H9 (cell line): Measurements from ENCODE around the gene DCP1A. TPM values are rescaled to one million over a fixed set of nuclear protein-coding genes. Genes with fewer than 3 reads are reported as not detected.
A peak's percentile ranks its signal among the peaks of the same experiment; 100 is the strongest.

Source experiments
- DNase-seq: peaks from one replicate; pipeline ENCODE4 v3.0.0-alpha.2; 2017
- H2AFZ ChIP-seq: one replicate; pipeline ENCODE4 v1.6.1; 2013; ENCODE audit warnings: mild to moderate bottlenecking, low read length, control low read depth, moderate library complexity
- H2AK5ac ChIP-seq: 2 replicates; pipeline ENCODE4 v1.6.1; 2013; ENCODE audit warnings: low read length, control low read depth, mixed read lengths; ENCODE audit not compliant: insufficient read length
- H2BK120ac ChIP-seq: one replicate; pipeline ENCODE4 v1.6.1; 2013; ENCODE audit warnings: low read depth, mild to moderate bottlenecking, low read length, control low read depth, inconsistent platforms; ENCODE audit not compliant: poor library complexity, severe bottlenecking
- H2BK12ac ChIP-seq: 2 replicates; pipeline ENCODE4 v1.6.1; 2013; ENCODE audit warnings: low read length, control low read depth, mixed read lengths, low read depth; ENCODE audit not compliant: insufficient read length
- H2BK15ac ChIP-seq: 2 replicates; pipeline ENCODE4 v1.6.1; 2013; ENCODE audit warnings: low read depth, low read length, control low read depth
- H2BK20ac ChIP-seq: one replicate; pipeline ENCODE4 v1.6.1; 2013; ENCODE audit warnings: low read depth, mild to moderate bottlenecking, low read length, control low read depth, inconsistent platforms; ENCODE audit not compliant: poor library complexity, severe bottlenecking
- H2BK5ac ChIP-seq: 2 replicates; pipeline ENCODE4 v1.6.1; 2013; ENCODE audit warnings: low read length, control low read depth, mixed read lengths; ENCODE audit not compliant: insufficient read length
- H3K14ac ChIP-seq: 2 replicates; pipeline ENCODE4 v1.6.1; 2013; ENCODE audit warnings: low read length, control low read depth; ENCODE audit not compliant: insufficient read depth
- H3K18ac ChIP-seq: 2 replicates; pipeline ENCODE4 v1.6.1; 2013; ENCODE audit warnings: low read depth, mild to moderate bottlenecking, mixed read lengths, low read length, control low read depth; ENCODE audit not compliant: insufficient read length
- H3K23ac ChIP-seq: 2 replicates; pipeline ENCODE4 v1.6.1; 2013; ENCODE audit warnings: low read length, control low read depth, mixed read lengths, low read depth; ENCODE audit not compliant: insufficient read length
- H3K23me2 ChIP-seq: 2 replicates; pipeline ENCODE4 v1.6.1; 2013; ENCODE audit warnings: low read depth, mild to moderate bottlenecking, mixed read lengths, low read length, control low read depth; ENCODE audit not compliant: insufficient read length, poor library complexity, severe bottlenecking
- H3K27ac ChIP-seq: 2 replicates; pipeline ENCODE4 v1.5.1; 2013; ENCODE audit warnings: low read length, control low read depth, mixed read lengths, low read depth; ENCODE audit not compliant: insufficient read length
- H3K27me3 ChIP-seq: 2 replicates; pipeline ENCODE4 v1.6.1; 2013; ENCODE audit warnings: low read length, control low read depth, inconsistent platforms; ENCODE audit not compliant: insufficient read depth
- H3K4ac ChIP-seq: 2 replicates; pipeline ENCODE4 v1.6.1; 2013; ENCODE audit warnings: low read depth, mild to moderate bottlenecking, control low read depth, inconsistent platforms, low read length, moderate library complexity
- H3K4me1 ChIP-seq: 2 replicates; pipeline ENCODE4 v1.6.1; 2013; ENCODE audit warnings: low read length, control low read depth, inconsistent platforms; ENCODE audit not compliant: insufficient read depth
- H3K4me2 ChIP-seq: 2 replicates; pipeline ENCODE4 v1.6.1; 2013; ENCODE audit warnings: low read length, control low read depth, mixed read lengths; ENCODE audit not compliant: insufficient read length, insufficient read depth
- H3K56ac ChIP-seq: 2 replicates; pipeline ENCODE4 v1.6.1; 2013; ENCODE audit warnings: low read depth, mild to moderate bottlenecking, mixed read lengths, low read length, control low read depth; ENCODE audit not compliant: insufficient read length
- H3K79me1 ChIP-seq: 2 replicates; pipeline ENCODE4 v1.6.1; 2013; ENCODE audit warnings: low read depth, mild to moderate bottlenecking, moderate library complexity, low read length, control low read depth, inconsistent platforms; ENCODE audit not compliant: insufficient read depth, poor library complexity, severe bottlenecking
- H3K79me2 ChIP-seq: 2 replicates; pipeline ENCODE4 v1.6.1; 2013; ENCODE audit warnings: low read length, control low read depth, inconsistent platforms; ENCODE audit not compliant: insufficient read depth
- H3K9ac ChIP-seq: 2 replicates; pipeline ENCODE4 v1.6.1; 2013; ENCODE audit warnings: low read length, control low read depth, mixed read lengths; ENCODE audit not compliant: insufficient read length; ENCODE audit errors: extremely low read depth
- H3K9me3 ChIP-seq: one replicate; pipeline ENCODE4 v1.6.1; 2013; ENCODE audit warnings: low read depth, low read length, inconsistent platforms; ENCODE audit not compliant: control insufficient read depth
- H3T11ph ChIP-seq: one replicate; pipeline ENCODE4 v1.6.1; 2013; ENCODE audit warnings: mild to moderate bottlenecking, low read length, control low read depth, inconsistent platforms
- H4K20me1 ChIP-seq: one replicate; pipeline ENCODE4 v1.6.1; 2013; ENCODE audit not compliant: control insufficient read depth, insufficient read length, insufficient read depth
- H4K5ac ChIP-seq: 2 replicates; pipeline ENCODE4 v1.6.1; 2013; ENCODE audit warnings: low read depth, mild to moderate bottlenecking, mixed read lengths, low read length, control low read depth; ENCODE audit not compliant: insufficient read length
- H4K8ac ChIP-seq: replicated peaks from 2 replicates; pipeline ENCODE4 v1.6.1; 2013; ENCODE audit warnings: low read length, control low read depth, mixed read lengths, low read depth; ENCODE audit not compliant: insufficient read length
- H4K91ac ChIP-seq: 2 replicates; pipeline ENCODE4 v1.6.1; 2013; ENCODE audit warnings: low read depth, mild to moderate bottlenecking, moderate library complexity, mixed read lengths, low read length, control low read depth; ENCODE audit not compliant: insufficient read length
- H3K27ac Mint-ChIP-seq, 3 experiments: 2 replicates in 2 of 3; 3 replicates in 1 of 3; pipeline ENCODE4 v1.8.0; 2020 to 2021; ENCODE audit warnings: mixed read lengths in 3 of 3, mild to moderate bottlenecking in 1 of 3, moderate library complexity in 1 of 3
- H3K27me3 Mint-ChIP-seq: 2 replicates; pipeline ENCODE4 v1.8.0; 2021; ENCODE audit warnings: low read depth, mild to moderate bottlenecking, moderate library complexity, mixed read lengths
- H3K36me3 Mint-ChIP-seq, 3 experiments: 2 replicates in 2 of 3; 3 replicates in 1 of 3; pipeline ENCODE4 v1.8.0; 2020 to 2021; ENCODE audit warnings: low read depth in 3 of 3, mixed read lengths in 3 of 3; ENCODE audit not compliant: insufficient read depth in 1 of 3
- H3K4me1 Mint-ChIP-seq, 2 experiments: 2 replicates each; pipeline ENCODE4 v1.8.0; 2020; ENCODE audit warnings: mixed read lengths in 2 of 2
- H3K4me3 Mint-ChIP-seq, 2 experiments: 2 replicates in 1 of 2; 3 replicates in 1 of 2; pipeline ENCODE4 v1.8.0; 2020 to 2021; ENCODE audit warnings: mild to moderate bottlenecking in 2 of 2, mixed read lengths in 2 of 2, moderate library complexity in 1 of 2
- H3K9me3 Mint-ChIP-seq, 2 experiments: 2 replicates in 1 of 2; 3 replicates in 1 of 2; pipeline ENCODE4 v1.8.0; 2020; ENCODE audit warnings: mild to moderate bottlenecking in 2 of 2, mixed read lengths in 2 of 2, moderate library complexity in 1 of 2
- CTCF ChIP-seq: fragments of 200-600 bp; sonication (generic); conservative IDR thresholded peaks from 3 replicates; pipeline ENCODE4 v1.8.0; 2021; ENCODE audit warnings: antibody characterized with exemption, mild to moderate bottlenecking
- WGBS: extraction: QIAGEN DNeasy Blood & Tissue Kit; methylation state at CpG from one replicate; pipeline ENCODE4 v1.1.7; 2013; ENCODE audit warnings: missing lambda C conversion rate, low lambda C conversion rate, mixed read lengths; ENCODE audit not compliant: insufficient read length; ENCODE audit errors: extremely low coverage; 5-methylcytosine and 5-hydroxymethylcytosine counted together
- total RNA-seq: library from RNA; stranded (reverse); gene quantifications from 2 replicates; pipeline ENCODE4 v1.2.1, GENCODE V29; 2021

DCP1A gene
- total RNA-seq, 1 experiment from 2014 or later: 17.8 TPM

GRCh38 chr3:53244271-53244670 lies 103.1 kb downstream of the DCP1A start:
- H3K9ac ChIP-seq: peak overlapping the region; percentile 35
- H3K27me3 ChIP-seq: no peaks in the 10 kb centered on the region
- H3K23ac ChIP-seq: no peak overlapping the region
- no peak overlapping the region for H3K18ac ChIP-seq
- peak overlapping the region; percentile 63; the same call in 1 of the 2 replicates for H3K14ac ChIP-seq
- peak overlapping the region; percentile 23 for H2BK5ac ChIP-seq
- TF ChIP-seq CTCF: no peak
- no peak overlapping the region for H3T11ph ChIP-seq
- H2BK15ac ChIP-seq: no peak overlapping the region
- peaks cover 2% of the 10 kb centered on the region for H4K20me1 ChIP-seq
- no peak overlapping the region for H2BK12ac ChIP-seq
- peaks cover 2% of the 10 kb centered on the region for H3K23me2 ChIP-seq
- H3K4ac ChIP-seq: no peak overlapping the region
- H2BK20ac ChIP-seq: no peak overlapping the region
- H4K8ac ChIP-seq: no peak overlapping the region
- no peak overlapping the region for H3K56ac ChIP-seq
- H2AFZ ChIP-seq: no peak overlapping the region
- Mint-ChIP-seq H3K36me3 (peaks cover 44 to 57% (median 47%) of the 10 kb centered on the region in 3 experiments), H3K27me3 (no peaks in the 10 kb centered on the region; the same call in 1 of the 2 replicates), H3K4me1 (peaks cover 39 to 41% of the 10 kb centered on the region in 2 experiments), H3K4me3 (no peak overlapping the region), H3K27ac (peak overlapping the region; percentile 25 to 82 (median 44); a peak in 3 of 7 replicates), H3K9me3 (no peaks in the 10 kb centered on the region)
- no peak overlapping the region for H2BK120ac ChIP-seq
- H3K79me2 ChIP-seq: peaks cover 67% of the 10 kb centered on the region
- no peak overlapping the region for H4K91ac ChIP-seq
- H3K27ac ChIP-seq: peak overlapping the region; percentile 10
- DNase-seq: no peak
- H3K4me2 ChIP-seq: no peak overlapping the region
- H3K9me3 ChIP-seq: no peaks in the 10 kb centered on the region
- no CpG with 5 or more reads among the region's 8 CpGs for WGBS
- peaks cover 16% of the 10 kb centered on the region; the same call in 1 of the 2 replicates for H3K4me1 ChIP-seq
- peaks cover 30% of the 10 kb centered on the region for H3K79me1 ChIP-seq
- H2AK5ac ChIP-seq: no peak overlapping the region
- H4K5ac ChIP-seq: peak overlapping the region; percentile 58
